Heart left ventricle (tissue), 13 donors: ENCODE results near the gene CELA3B.
"Not testable (repeated sequence)": the region's sequence is repeated elsewhere in the genome, so short reads cannot be mapped to it uniquely, and the experiment has no call there.

Experiments used
- POLR2A ChIP-seq, 2 donors: fragments of 450-650 bp; IDR thresholded peaks; one replicate each; pipeline ENCODE4 v1.6.1; 2017; ENCODE audit warnings: antibody characterized with exemption in 2 of 2, mild to moderate bottlenecking in 2 of 2, moderate library complexity in 2 of 2
- TF ChIP-seq, protein P1 (sequence below), 12 donors: fragments of 200-600 bp; sonication (generic) in 4 of 12; IDR thresholded peaks; one replicate each; pipeline versions ENCODE4 v1.5.0 to v1.8.0; 2018 to 2022; ENCODE audit warnings: antibody characterized with exemption in 12 of 12, mild to moderate bottlenecking in 5 of 12
- donor health status: ischemic (EF 13 %, LVEDD 7.1; RV severe dilation, severe dysfunction).
- donor health status: DM: no; HTN: yes; CAD: no.
- donor health status: DM: no; HTN: no; CAD: no.
- donor health status: ischemic (EF 25% LVEDD 6.9; RV normal size, moderate dysfunction).
- donor health status: ischemic (EF 25% LVEDD 5.7; RV mildly dilated, moderate dysfunction).
- donor health status: ischemic (EF 35%, LVEDD 5.7; RV mildly dilated, moderate dysfunction).
- donor health status: nonischemic (EF 11% LVEDD 7.7; RV severe dilation, severe dysfunction).
- donor health status: DM: yes; HTN: yes; CAD: no.
- donor health status: PGD.
- donor health status: ischemic (EF 29% LVEDD 5.4; RV normal size, mild dysfunction).
- donor health status: nonischemic (EF 23%, LVEDD 6.1; RV moderate dilation, normal function).

- TF ChIP-seq, protein P1, sequence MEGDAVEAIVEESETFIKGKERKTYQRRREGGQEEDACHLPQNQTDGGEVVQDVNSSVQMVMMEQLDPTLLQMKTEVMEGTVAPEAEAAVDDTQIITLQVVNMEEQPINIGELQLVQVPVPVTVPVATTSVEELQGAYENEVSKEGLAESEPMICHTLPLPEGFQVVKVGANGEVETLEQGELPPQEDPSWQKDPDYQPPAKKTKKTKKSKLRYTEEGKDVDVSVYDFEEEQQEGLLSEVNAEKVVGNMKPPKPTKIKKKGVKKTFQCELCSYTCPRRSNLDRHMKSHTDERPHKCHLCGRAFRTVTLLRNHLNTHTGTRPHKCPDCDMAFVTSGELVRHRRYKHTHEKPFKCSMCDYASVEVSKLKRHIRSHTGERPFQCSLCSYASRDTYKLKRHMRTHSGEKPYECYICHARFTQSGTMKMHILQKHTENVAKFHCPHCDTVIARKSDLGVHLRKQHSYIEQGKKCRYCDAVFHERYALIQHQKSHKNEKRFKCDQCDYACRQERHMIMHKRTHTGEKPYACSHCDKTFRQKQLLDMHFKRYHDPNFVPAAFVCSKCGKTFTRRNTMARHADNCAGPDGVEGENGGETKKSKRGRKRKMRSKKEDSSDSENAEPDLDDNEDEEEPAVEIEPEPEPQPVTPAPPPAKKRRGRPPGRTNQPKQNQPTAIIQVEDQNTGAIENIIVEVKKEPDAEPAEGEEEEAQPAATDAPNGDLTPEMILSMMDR (IDR thresholded peaks at IDR 0.05) = not testable (repeated sequence)
- not testable (repeated sequence) for TF ChIP-seq POLR2A (IDR thresholded peaks at IDR 0.05)
Measured at GRCh38 chr1:21997891-21998623, 21.2 kb downstream of the CELA3B start.
